ENCODE measurements around the gene NINL.
"Not testable (repeated sequence)": the region's sequence is repeated elsewhere in the genome, so short reads cannot be mapped to it uniquely, and the experiment has no call there.

The NINL gene

GRCh38 chr20:25551413-25552215, 33.7 kb downstream of the NINL start:
- ATAC-seq: no peak

- ATAC-seq: not testable (repeated sequence)
Observed at GRCh38 chr20:25550645-25551337, 34.5 kb downstream of the NINL start.

- ATAC-seq: no peak
Observed at GRCh38 chr20:25549843-25550477, 35.4 kb downstream of the NINL start.

GRCh38 chr20:25549172-25549773, 36.1 kb downstream of the NINL start:
- ATAC-seq: no peak

GRCh38 chr20:25548613-25549086, 36.7 kb downstream of the NINL start:
- ATAC-seq: no peak

- no peak for ATAC-seq
Observed at GRCh38 chr20:25547999-25548398, 37.3 kb downstream of the NINL start.

GRCh38 chr20:25547063-25547462, 38.3 kb downstream of the NINL start:
- ATAC-seq: no peak

GRCh38 chr20:25546048-25546447, 39.3 kb downstream of the NINL start:
- no peak for ATAC-seq

GRCh38 chr20:25545171-25545570, 40.2 kb downstream of the NINL start:
- ATAC-seq: no peak

- ATAC-seq: no peak
Observed at GRCh38 chr20:25544734-25545133, 40.6 kb downstream of the NINL start.

GRCh38 chr20:25544311-25544710, 41.0 kb downstream of the NINL start:
- ATAC-seq: no peak

GRCh38 chr20:25543068-25543467, 42.3 kb downstream of the NINL start:
- ATAC-seq: no peak

GRCh38 chr20:25541676-25542075, 43.7 kb downstream of the NINL start:
- ATAC-seq: no peak

GRCh38 chr20:25539742-25540672, 45.3 kb downstream of the NINL start:
- no peak for ATAC-seq

GRCh38 chr20:25538838-25539665, 46.3 kb downstream of the NINL start:
- peak in 1 of 2 donors; percentile 20 for ATAC-seq

GRCh38 chr20:25537890-25538289, 47.4 kb downstream of the NINL start:
- no peak for ATAC-seq

- no peak for ATAC-seq
Observed at GRCh38 chr20:25535762-25536161, 49.6 kb downstream of the NINL start.

GRCh38 chr20:25534845-25535244, 50.5 kb downstream of the NINL start:
- no peak for ATAC-seq

GRCh38 chr20:25533920-25534700, 51.2 kb downstream of the NINL start:
- no peak for ATAC-seq

GRCh38 chr20:25532971-25533391, 52.4 kb downstream of the NINL start:
- ATAC-seq: no peak
